ENCODE results near the gene HERPUD1. TPM values are rescaled to one million over a fixed set of nuclear protein-coding genes. Genes with fewer than 3 reads are reported as not detected.

The HERPUD1 gene
- total RNA-seq, 2 experiments from 2014 or later: 140 to 342 TPM

DNA sequence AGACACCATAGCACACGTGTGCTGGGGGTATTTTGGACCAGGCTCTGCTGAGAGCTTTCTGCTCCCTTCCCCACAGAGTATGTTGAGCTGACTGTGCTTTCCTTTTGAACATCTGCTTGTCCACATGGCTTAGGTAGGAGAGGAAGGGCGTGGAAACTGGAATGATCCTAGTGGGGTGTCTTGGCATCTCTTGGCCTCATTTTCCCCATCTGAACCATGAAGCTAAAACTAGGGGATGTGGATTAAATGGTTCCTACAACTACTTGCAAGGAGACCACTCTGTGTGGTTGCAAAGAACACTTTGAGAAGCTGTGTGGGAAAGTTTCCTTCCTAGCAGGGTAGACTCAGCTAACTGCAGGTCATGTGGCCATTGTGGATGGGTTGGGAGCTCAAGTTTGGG lies 50.8 kb downstream of the HERPUD1 start:
- no peaks in the 10 kb centered on the region for H4K20me1 ChIP-seq (ENCODE audit: insufficient read depth, low read length)
- TF ChIP-seq, protein P1, sequence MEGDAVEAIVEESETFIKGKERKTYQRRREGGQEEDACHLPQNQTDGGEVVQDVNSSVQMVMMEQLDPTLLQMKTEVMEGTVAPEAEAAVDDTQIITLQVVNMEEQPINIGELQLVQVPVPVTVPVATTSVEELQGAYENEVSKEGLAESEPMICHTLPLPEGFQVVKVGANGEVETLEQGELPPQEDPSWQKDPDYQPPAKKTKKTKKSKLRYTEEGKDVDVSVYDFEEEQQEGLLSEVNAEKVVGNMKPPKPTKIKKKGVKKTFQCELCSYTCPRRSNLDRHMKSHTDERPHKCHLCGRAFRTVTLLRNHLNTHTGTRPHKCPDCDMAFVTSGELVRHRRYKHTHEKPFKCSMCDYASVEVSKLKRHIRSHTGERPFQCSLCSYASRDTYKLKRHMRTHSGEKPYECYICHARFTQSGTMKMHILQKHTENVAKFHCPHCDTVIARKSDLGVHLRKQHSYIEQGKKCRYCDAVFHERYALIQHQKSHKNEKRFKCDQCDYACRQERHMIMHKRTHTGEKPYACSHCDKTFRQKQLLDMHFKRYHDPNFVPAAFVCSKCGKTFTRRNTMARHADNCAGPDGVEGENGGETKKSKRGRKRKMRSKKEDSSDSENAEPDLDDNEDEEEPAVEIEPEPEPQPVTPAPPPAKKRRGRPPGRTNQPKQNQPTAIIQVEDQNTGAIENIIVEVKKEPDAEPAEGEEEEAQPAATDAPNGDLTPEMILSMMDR (conservative IDR thresholded peaks at IDR 0.05; ENCODE audit: low read length): no peak
- no peak for TF ChIP-seq EZH2phosphoT487 (IDR thresholded peaks at IDR 0.05; ENCODE audit: borderline replicate concordance, low read depth, low read length)
- ChIA-PET POLR2A (interaction anchor here (1.0 kb wide), 2 partner anchors 49 to 57 kb away, joined by 3 read pairs; no protein-coding TSS in a partner anchor), CTCF (ENCODE audit: unreplicated experiment) (interaction anchor here (0.9 to 1.6 kb wide), 2 partner anchors 17 to 64 kb away, joined by 3 read pairs; no protein-coding TSS in a partner anchor)
- BruUV-seq (replicated peaks): no TSS peak
- H3K9me2 ChIP-seq (ENCODE audit: insufficient read depth, low read length): no peaks in the 10 kb centered on the region
- intact Hi-C loops (cut with micrococcal nuclease; ENCODE audit: unreplicated experiment): no loop called here
- peak overlapping the region; percentile 89 for H3K4me2 ChIP-seq (ENCODE audit: low read length)
- peaks cover 21% of the 10 kb centered on the region for H3K79me2 ChIP-seq (ENCODE audit: insufficient read depth, low read depth, low read length)
- peaks cover 27% of the 10 kb centered on the region; the same call in 1 of the 2 replicates for H3K36me3 ChIP-seq (ENCODE audit: insufficient read depth, low read length)
- DNase-seq (ENCODE audit: low spot score): no peak
- H3K27ac ChIP-seq (ENCODE audit: low read depth, low read length, poor library complexity, severe bottlenecking): peak overlapping the region; percentile 80
- no peaks in the 10 kb centered on the region for H3K9me3 ChIP-seq (ENCODE audit: low read length)
- no peak overlapping the region for H2AFZ ChIP-seq (ENCODE audit: low read length)
- no peak overlapping the region for H3K4me3 ChIP-seq (ENCODE audit: low read depth, low read length, poor library complexity, severe bottlenecking)
- peaks cover 100% of the 10 kb centered on the region for H3K4me1 ChIP-seq (ENCODE audit: insufficient read depth, low read length, poor library complexity, severe bottlenecking)

DNA sequence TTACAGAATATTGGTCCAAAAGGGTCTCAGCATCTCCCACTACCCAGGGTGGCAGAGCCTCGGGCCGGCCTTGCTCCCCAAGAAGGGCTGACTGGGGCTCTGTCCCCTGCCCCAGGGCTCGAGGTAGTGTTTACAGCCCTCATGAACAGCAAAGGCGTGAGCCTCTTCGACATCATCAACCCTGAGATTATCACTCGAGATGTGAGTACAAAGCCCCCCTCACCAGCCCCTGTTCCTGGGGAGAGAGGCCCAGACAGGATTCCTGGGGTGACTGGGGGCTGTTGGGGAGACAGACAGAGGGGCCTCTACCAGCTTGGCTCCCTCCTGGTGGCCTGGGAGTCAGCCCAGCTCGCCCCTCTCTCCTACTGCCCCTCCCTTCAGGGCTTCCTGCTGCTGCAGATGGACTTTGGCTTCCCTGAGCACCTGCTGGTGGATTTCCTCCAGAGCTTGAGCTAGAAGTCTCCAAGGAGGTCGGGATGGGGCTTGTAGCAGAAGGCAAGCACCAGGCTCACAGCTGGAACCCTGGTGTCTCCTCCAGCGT lies 51.3 kb downstream of the HERPUD1 start:
- Histone ChIP-seq H3K79me2 (ENCODE audit: insufficient read depth, low read depth, low read length) (peaks cover 27% of the 10 kb centered on the region), H3K4me3 (ENCODE audit: low read depth, low read length, poor library complexity, severe bottlenecking) (no peak overlapping the region), H3K4me2 (ENCODE audit: low read length) (peak overlapping the region; percentile 89), H3K27ac (ENCODE audit: low read depth, low read length, poor library complexity, severe bottlenecking) (peak overlapping the region; percentile 80), H3K4me1 (ENCODE audit: insufficient read depth, low read length, poor library complexity, severe bottlenecking) (peaks cover 100% of the 10 kb centered on the region), H2AFZ (ENCODE audit: low read length) (no peak overlapping the region), H3K36me3 (ENCODE audit: insufficient read depth, low read length) (peaks cover 27% of the 10 kb centered on the region; the same call in 1 of the 2 replicates), H3K9me2 (ENCODE audit: insufficient read depth, low read length) (no peaks in the 10 kb centered on the region), H3K9me3 (ENCODE audit: low read length) (no peaks in the 10 kb centered on the region), H4K20me1 (ENCODE audit: insufficient read depth, low read length) (no peaks in the 10 kb centered on the region)
- BruUV-seq (replicated peaks): no TSS peak
- TF ChIP-seq, protein P1 (conservative IDR thresholded peaks at IDR 0.05; ENCODE audit: low read length): no peak
- no peak for TF ChIP-seq EZH2phosphoT487 (IDR thresholded peaks at IDR 0.05; ENCODE audit: borderline replicate concordance, low read depth, low read length)
- intact Hi-C loops (cut with micrococcal nuclease; ENCODE audit: unreplicated experiment): no loop called here
- CTCF ChIA-PET (ENCODE audit: unreplicated experiment): interaction anchor here (0.9 to 1.8 kb wide), 3 partner anchors 11 to 63 kb away, joined by 3 to 5 read pairs (median 3); no protein-coding TSS in a partner anchor
- POLR2A ChIA-PET: interaction anchor here (0.6 to 1.6 kb wide), 5 partner anchors 15 to 57 kb away, joined by 3 to 6 read pairs (median 3); no protein-coding TSS in a partner anchor
- DNase-seq (ENCODE audit: low spot score): no peak

GRCh38 chr16:56984639-56985038 lies 52.7 kb downstream of the HERPUD1 start:
- no peak overlapping the region for H2AFZ ChIP-seq (ENCODE audit: low read length)
- TF ChIP-seq EZH2phosphoT487 (IDR thresholded peaks at IDR 0.05; ENCODE audit: borderline replicate concordance, low read depth, low read length): no peak
- TF ChIP-seq, protein P1 (conservative IDR thresholded peaks at IDR 0.05; ENCODE audit: low read length): 0 out of 2 replicates have a peak, but pooled peaks have one; percentile 9
- peak overlapping the region; percentile 80 for H3K27ac ChIP-seq (ENCODE audit: low read depth, low read length, poor library complexity, severe bottlenecking)
- CTCF ChIA-PET (ENCODE audit: unreplicated experiment): interaction anchor here (1.4 to 1.8 kb wide), 2 partner anchors 12 to 20 kb away, joined by 3 to 5 read pairs; no protein-coding TSS in a partner anchor
- BruUV-seq (replicated peaks): TSS peak; percentile 19
- H3K4me1 ChIP-seq (ENCODE audit: insufficient read depth, low read length, poor library complexity, severe bottlenecking): peaks cover 88% of the 10 kb centered on the region
- H4K20me1 ChIP-seq (ENCODE audit: insufficient read depth, low read length): no peaks in the 10 kb centered on the region
- H3K79me2 ChIP-seq (ENCODE audit: insufficient read depth, low read depth, low read length): peaks cover 39% of the 10 kb centered on the region
- intact Hi-C loops (cut with micrococcal nuclease; ENCODE audit: unreplicated experiment): no loop called here
- peak overlapping the region; percentile 89 for H3K4me2 ChIP-seq (ENCODE audit: low read length)
- H3K4me3 ChIP-seq (ENCODE audit: low read depth, low read length, poor library complexity, severe bottlenecking): no peak overlapping the region
- no peaks in the 10 kb centered on the region for H3K9me2 ChIP-seq (ENCODE audit: insufficient read depth, low read length)
- POLR2A ChIA-PET: interaction anchor here (0.6 to 1.6 kb wide), 8 partner anchors 9 to 57 kb away, joined by 3 to 11 read pairs (median 4); no protein-coding TSS in a partner anchor
- no peaks in the 10 kb centered on the region for H3K9me3 ChIP-seq (ENCODE audit: low read length)
- peaks cover 27% of the 10 kb centered on the region; the same call in 1 of the 2 replicates for H3K36me3 ChIP-seq (ENCODE audit: insufficient read depth, low read length)
- no peak for DNase-seq (ENCODE audit: low spot score)
